ENCODE results near the gene RFX5. TPM values are rescaled to one million over a fixed set of nuclear protein-coding genes. Genes with fewer than 3 reads are reported as not detected.

RFX5 gene
- total RNA-seq, 1 donor from 2014 or later: 61.3 TPM

DNA sequence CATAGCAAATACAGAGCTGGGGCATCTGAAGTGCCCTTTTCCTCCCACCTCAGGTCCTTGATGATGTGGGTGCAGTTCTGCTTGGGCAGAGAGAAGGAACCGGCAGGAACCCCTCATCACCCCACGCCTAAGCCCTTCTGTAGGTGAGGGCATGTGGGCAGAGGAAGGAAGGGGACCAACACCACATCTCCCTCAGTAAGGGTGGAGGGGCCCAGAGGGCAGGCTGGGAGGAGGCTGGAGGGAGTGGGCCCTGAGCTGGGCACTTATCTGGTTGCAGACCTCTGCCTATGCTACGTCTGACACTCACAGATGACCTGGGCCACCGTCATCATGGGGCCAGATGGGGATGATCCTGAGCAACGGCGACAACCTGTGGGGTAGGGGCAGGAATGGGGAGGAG is 54.0 kb downstream of the RFX5 start:
- Histone ChIP-seq H4K20me1 (ENCODE audit: insufficient read depth, low read length) (peaks cover 18% of the 10 kb centered on the region), H3K4me2 (ENCODE audit: low read length) (no peak overlapping the region), H3K4me3 (ENCODE audit: insufficient read depth, low read depth, low read length) (no peak overlapping the region), H3K4me1 (ENCODE audit: insufficient read depth, low read length) (no peaks in the 10 kb centered on the region), H3K27me3 (ENCODE audit: insufficient read depth, low read length) (no peaks in the 10 kb centered on the region), H3K27ac (ENCODE audit: low read depth, low read length) (no peak overlapping the region), H3K36me3 (ENCODE audit: insufficient read depth, low read length) (peaks cover 31% of the 10 kb centered on the region), H3K79me2 (ENCODE audit: insufficient read depth, low read length) (peaks cover 7% of the 10 kb centered on the region), H3K9me3 (ENCODE audit: insufficient read depth, low read depth, low read length) (no peaks in the 10 kb centered on the region), H2AFZ (ENCODE audit: low read depth, low read length) (no peak overlapping the region), H3K9ac (ENCODE audit: low read length) (no peak overlapping the region)
- DNase-seq (ENCODE audit: low read depth): no peak
- Mint-ChIP-seq H3K27me3 (ENCODE audit: low read depth, unreplicated experiment) (no peaks in the 10 kb centered on the region), H3K36me3 (ENCODE audit: low read depth, unreplicated experiment) (peaks cover 35% of the 10 kb centered on the region), H3K27ac (ENCODE audit: unreplicated experiment) (no peak overlapping the region), H3K4me1 (ENCODE audit: low read depth, unreplicated experiment) (peaks cover 3% of the 10 kb centered on the region), H3K4me3 (ENCODE audit: unreplicated experiment) (no peak overlapping the region), H3K9me3 (ENCODE audit: unreplicated experiment) (no peaks in the 10 kb centered on the region)
- FAIRE-seq: no peak
- TF ChIP-seq, protein P1, sequence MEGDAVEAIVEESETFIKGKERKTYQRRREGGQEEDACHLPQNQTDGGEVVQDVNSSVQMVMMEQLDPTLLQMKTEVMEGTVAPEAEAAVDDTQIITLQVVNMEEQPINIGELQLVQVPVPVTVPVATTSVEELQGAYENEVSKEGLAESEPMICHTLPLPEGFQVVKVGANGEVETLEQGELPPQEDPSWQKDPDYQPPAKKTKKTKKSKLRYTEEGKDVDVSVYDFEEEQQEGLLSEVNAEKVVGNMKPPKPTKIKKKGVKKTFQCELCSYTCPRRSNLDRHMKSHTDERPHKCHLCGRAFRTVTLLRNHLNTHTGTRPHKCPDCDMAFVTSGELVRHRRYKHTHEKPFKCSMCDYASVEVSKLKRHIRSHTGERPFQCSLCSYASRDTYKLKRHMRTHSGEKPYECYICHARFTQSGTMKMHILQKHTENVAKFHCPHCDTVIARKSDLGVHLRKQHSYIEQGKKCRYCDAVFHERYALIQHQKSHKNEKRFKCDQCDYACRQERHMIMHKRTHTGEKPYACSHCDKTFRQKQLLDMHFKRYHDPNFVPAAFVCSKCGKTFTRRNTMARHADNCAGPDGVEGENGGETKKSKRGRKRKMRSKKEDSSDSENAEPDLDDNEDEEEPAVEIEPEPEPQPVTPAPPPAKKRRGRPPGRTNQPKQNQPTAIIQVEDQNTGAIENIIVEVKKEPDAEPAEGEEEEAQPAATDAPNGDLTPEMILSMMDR (IDR thresholded peaks at IDR 0.05; ENCODE audit: insufficient read depth, low read depth, low read length): no peak
- no peak for TF ChIP-seq EZH2 (IDR thresholded peaks at IDR 0.05; ENCODE audit: insufficient read depth, low read length)

DNA sequence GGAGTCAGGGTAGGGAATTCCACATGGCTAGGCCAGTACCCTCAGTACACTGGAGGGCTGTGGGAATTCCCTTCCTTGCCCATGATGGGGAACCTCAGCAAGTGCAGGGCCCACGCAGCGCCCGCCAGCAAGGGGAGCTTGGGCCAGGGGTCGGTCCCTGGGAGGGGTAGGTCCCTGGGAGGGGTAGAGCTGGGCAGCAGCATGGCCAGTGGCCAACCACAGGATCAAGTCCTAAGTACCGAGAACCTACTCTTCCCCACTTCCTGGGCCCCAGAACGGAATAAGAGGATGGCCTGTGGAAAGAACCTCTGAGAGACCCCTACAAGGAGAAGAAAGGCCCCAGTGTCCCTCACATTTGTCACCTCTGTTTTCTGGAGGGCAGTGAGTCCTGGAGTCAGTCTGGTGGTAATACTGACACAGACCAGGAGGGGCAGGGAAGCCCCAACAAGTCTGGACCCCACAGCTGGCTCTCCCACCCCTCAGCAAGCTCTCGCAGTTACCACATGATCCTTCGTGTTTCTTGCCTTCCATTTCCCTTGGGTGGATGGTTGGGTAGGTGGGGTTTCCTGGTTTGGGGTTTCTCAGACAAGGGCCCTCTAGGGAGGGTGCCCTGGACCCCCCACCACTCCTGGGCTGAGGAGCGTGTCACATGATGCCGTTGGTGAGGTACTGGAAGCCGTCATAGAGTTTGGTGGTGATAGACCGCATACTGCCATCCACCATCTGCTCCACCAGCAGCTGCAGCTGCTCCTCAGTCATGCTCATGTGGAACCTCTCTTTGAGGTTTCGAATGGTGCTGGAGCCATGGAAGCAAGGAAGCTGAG is 54.6 kb downstream of the RFX5 start:
- DNase-seq (ENCODE audit: low read depth): no peak

More for the DNA sequence above, 54.6 kb downstream of the RFX5 start:
- Histone ChIP-seq H3K27ac (ENCODE audit: low read depth, low read length) (no peak overlapping the region), H3K79me2 (ENCODE audit: insufficient read depth, low read length) (peaks cover 14% of the 10 kb centered on the region), H3K4me2 (ENCODE audit: low read length) (no peak overlapping the region), H4K20me1 (ENCODE audit: insufficient read depth, low read length) (peaks cover 25% of the 10 kb centered on the region), H3K9me3 (ENCODE audit: insufficient read depth, low read depth, low read length) (no peaks in the 10 kb centered on the region), H2AFZ (ENCODE audit: low read depth, low read length) (no peak overlapping the region), H3K4me3 (ENCODE audit: insufficient read depth, low read depth, low read length) (no peak overlapping the region), H3K36me3 (ENCODE audit: insufficient read depth, low read length) (peaks cover 26% of the 10 kb centered on the region), H3K4me1 (ENCODE audit: insufficient read depth, low read length) (no peaks in the 10 kb centered on the region), H3K9ac (ENCODE audit: low read length) (no peak overlapping the region), H3K27me3 (ENCODE audit: insufficient read depth, low read length) (no peaks in the 10 kb centered on the region)
- TF ChIP-seq EZH2 (IDR thresholded peaks at IDR 0.05; ENCODE audit: insufficient read depth, low read length): no peak
- TF ChIP-seq, protein P1 (IDR thresholded peaks at IDR 0.05; ENCODE audit: insufficient read depth, low read depth, low read length): no peak
- FAIRE-seq: no peak
- H3K27ac Mint-ChIP-seq (ENCODE audit: unreplicated experiment): no peak overlapping the region
- H3K36me3 Mint-ChIP-seq (ENCODE audit: low read depth, unreplicated experiment): peaks cover 29% of the 10 kb centered on the region
- no peak overlapping the region for H3K4me3 Mint-ChIP-seq (ENCODE audit: unreplicated experiment)
- H3K9me3 Mint-ChIP-seq (ENCODE audit: unreplicated experiment): no peaks in the 10 kb centered on the region
- H3K4me1 Mint-ChIP-seq (ENCODE audit: low read depth, unreplicated experiment): peaks cover 3% of the 10 kb centered on the region
- no peaks in the 10 kb centered on the region for H3K27me3 Mint-ChIP-seq (ENCODE audit: low read depth, unreplicated experiment)
